NCI-H82 (cell line): ENCODE data around the gene CAPN9.

Experiments used
- DNase-seq: peaks from one replicate; lab custom pipeline; 2025; lab: John Stamatoyannopoulos, UW

CAPN9 gene

GRCh38 chr1:230770317-230770716 lies 23.1 kb downstream of the CAPN9 start:
- no peak for DNase-seq

- DNase-seq: no peak
Observed at GRCh38 chr1:230771773-230772354, 24.7 kb downstream of the CAPN9 start.

- DNase-seq: peak; percentile 32
Observed at GRCh38 chr1:230772457-230773395, 25.5 kb downstream of the CAPN9 start.

- DNase-seq: no peak
Observed at GRCh38 chr1:230773396-230774033, 26.3 kb downstream of the CAPN9 start.

- no peak for DNase-seq
Observed at GRCh38 chr1:230778916-230779590, 31.9 kb downstream of the CAPN9 start.

- no peak for DNase-seq
Observed at GRCh38 chr1:230781131-230781530, 33.9 kb downstream of the CAPN9 start.

GRCh38 chr1:230781594-230781993 lies 34.4 kb downstream of the CAPN9 start:
- DNase-seq: no peak

GRCh38 chr1:230784163-230784562 lies 37.0 kb downstream of the CAPN9 start:
- DNase-seq: no peak

- DNase-seq: no peak
Observed at GRCh38 chr1:230785636-230786384, 38.6 kb downstream of the CAPN9 start.

GRCh38 chr1:230786385-230786753 lies 39.2 kb downstream of the CAPN9 start:
- no peak for DNase-seq

GRCh38 chr1:230787471-230787870 lies 40.3 kb downstream of the CAPN9 start:
- no peak for DNase-seq

- DNase-seq: no peak
Observed at GRCh38 chr1:230788561-230789275, 41.5 kb downstream of the CAPN9 start.

- DNase-seq: no peak
Observed at GRCh38 chr1:230790026-230790425, 42.8 kb downstream of the CAPN9 start.

GRCh38 chr1:230791986-230792564 lies 44.9 kb downstream of the CAPN9 start:
- DNase-seq: no peak

- no peak for DNase-seq
Observed at GRCh38 chr1:230792691-230793462, 45.7 kb downstream of the CAPN9 start.

- no peak for DNase-seq
Observed at GRCh38 chr1:230793463-230793745, 46.2 kb downstream of the CAPN9 start.

GRCh38 chr1:230794431-230794830 lies 47.2 kb downstream of the CAPN9 start:
- peak; percentile 46 for DNase-seq

- peak; percentile 26 for DNase-seq
Observed at GRCh38 chr1:230794871-230795605, 47.9 kb downstream of the CAPN9 start.

GRCh38 chr1:230796626-230797025 lies 49.4 kb downstream of the CAPN9 start:
- no peak for DNase-seq
